HG02678 (cell line): ENCODE results near the gene EN2.

Source experiments
- ATAC-seq: cut with Tn5 transposase; IDR thresholded peaks from one replicate; pipeline ENCODE4 v1.9.1; 2021; ENCODE audit warnings: mild to moderate bottlenecking, moderate library complexity; ENCODE audit not compliant: unreplicated experiment

The EN2 gene

DNA sequence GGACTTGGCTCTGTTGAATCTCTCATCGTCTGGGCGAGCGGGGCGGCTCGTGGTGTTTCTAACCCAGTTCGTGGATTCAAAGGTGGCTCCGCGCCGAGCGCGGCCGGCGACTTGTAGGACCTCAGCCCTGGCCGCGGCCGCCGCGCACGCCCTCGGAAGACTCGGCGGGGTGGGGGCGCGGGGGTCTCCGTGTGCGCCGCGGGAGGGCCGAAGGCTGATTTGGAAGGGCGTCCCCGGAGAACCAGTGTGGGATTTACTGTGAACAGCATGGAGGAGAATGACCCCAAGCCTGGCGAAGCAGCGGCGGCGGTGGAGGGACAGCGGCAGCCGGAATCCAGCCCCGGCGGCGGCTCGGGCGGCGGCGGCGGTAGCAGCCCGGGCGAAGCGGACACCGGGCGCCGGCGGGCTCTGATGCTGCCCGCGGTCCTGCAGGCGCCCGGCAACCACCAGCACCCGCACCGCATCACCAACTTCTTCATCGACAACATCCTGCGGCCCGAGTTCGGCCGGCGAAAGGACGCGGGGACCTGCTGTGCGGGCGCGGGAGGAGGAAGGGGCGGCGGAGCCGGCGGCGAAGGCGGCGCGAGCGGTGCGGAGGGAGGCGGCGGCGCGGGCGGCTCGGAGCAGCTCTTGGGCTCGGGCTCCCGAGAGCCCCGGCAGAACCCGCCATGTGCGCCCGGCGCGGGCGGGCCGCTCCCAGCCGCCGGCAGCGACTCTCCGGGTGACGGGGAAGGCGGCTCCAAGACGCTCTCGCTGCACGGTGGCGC, at the start of gene EN2:
Gene EN2 (plus strand): TSS at position 19 of the 767 bp plus-strand sequence. CDS start 249 bp downstream, at position 268.
- no peak for ATAC-seq

DNA sequence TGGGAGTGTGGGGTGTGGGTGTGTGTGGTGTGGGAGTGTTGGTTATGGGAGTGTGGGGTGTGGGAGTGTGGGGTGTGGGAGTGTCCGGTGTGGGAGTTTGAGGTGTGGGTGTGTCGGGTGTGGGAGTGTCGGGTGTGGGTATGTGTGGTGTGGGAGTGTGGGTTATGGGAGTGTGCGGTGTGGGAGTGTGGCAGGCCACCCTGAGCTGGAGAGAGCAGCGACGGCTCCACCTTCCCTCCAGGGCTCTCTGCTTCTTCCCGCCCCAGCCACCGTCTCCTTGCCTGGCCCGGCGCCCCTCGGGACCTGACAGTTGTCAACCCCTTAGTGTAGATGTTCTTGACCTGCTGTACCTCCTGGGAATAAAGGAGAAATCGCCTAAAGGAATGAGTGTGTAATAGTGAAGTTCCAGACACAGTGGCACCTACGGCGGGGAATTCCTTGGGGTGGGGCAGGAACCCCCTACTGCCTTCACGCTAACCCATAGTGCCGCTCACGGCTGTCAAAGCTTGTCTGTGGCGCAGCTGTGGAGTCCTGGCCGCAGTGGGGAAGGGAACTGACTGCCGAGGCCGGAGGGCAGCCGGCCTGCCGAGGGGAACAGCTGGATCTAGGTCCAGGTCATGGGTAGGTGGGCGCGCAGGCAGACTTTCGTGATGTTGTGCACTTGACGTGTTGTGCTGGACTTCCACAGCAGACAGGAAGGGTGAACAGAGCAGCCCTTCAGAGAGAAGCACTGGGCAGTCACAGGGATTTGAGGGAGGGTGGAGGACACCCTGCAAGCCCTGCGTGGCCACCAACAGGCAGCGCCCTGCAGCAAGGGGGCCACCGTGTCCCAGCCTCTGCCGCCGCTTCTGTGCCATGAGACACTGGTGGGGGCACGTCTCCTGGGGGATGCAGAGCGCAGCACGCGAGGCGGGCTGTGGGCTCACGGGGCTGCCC, 49.0 kb upstream of the EN2 start:
- ATAC-seq = no peak

DNA sequence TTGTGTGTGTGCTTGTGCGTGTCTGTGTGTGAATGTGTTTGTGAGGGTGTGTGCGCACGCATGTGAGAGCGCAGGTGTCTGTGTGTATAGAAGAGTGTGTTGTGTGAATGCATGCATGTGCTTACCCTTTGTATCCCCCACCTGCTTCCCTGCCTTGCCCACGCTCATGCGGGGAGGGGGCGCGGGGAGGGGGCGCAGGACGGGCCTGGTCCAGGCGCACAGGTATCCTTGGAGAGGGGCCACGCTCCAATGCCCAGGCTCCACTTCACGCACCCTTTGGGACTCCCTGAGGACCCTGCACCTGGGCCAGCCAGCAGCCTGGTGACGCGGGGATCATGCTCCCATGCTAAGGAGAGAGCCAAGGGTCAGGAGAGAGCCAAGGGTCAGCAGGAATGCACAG, 47.9 kb upstream of the EN2 start:
- no peak for ATAC-seq

DNA sequence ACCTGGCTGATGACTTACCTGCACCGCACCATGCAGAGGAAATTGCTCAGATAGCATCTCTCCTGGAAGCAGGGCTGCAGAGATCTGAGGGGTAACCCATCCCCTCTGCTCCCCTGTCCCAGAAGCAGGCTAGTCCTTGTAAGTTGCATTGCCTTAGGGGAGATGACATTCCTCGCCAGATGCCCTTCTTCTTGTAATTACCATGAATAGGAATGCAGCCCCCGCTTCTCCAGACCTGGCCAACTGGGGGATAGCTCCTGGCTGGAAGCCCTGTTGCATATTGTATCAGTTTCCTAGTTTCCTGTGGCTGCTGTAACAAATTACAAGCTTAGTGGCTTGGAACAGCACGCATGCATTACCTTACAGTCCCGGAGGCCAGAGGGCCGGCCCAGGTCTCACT, 47.5 kb upstream of the EN2 start:
- no peak for ATAC-seq

DNA sequence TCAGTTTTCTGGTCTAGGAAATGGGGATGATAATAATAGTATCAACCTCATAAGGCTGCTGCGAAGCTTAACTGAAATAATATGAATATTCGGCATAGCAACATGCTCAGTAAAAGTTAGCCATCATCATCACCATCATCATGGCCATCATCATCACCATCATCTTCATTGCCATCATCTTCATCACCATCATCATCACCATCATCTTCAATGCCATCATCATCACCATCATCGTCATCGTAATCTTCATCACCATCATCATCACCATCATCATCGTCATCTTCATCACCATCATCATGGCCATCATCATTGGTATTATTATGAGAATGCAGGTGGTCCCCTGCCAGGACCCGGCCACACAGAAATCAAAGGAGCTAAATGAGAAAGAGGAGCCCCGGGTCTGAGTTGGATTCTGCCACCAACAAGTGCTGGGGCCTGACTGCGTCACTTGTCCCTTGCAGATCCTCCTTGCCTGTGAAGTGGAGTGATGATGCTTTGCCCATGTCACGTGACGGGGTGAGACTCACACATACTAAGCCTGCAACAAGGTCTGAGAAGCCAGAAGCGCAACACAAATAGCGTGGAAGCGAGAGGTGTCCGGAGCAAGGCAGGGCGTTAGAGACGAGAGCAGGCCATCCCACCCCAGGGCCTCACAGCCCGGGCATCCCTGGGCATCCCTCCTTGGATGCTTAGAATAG, 46.1 kb upstream of the EN2 start:
- no peak for ATAC-seq

DNA sequence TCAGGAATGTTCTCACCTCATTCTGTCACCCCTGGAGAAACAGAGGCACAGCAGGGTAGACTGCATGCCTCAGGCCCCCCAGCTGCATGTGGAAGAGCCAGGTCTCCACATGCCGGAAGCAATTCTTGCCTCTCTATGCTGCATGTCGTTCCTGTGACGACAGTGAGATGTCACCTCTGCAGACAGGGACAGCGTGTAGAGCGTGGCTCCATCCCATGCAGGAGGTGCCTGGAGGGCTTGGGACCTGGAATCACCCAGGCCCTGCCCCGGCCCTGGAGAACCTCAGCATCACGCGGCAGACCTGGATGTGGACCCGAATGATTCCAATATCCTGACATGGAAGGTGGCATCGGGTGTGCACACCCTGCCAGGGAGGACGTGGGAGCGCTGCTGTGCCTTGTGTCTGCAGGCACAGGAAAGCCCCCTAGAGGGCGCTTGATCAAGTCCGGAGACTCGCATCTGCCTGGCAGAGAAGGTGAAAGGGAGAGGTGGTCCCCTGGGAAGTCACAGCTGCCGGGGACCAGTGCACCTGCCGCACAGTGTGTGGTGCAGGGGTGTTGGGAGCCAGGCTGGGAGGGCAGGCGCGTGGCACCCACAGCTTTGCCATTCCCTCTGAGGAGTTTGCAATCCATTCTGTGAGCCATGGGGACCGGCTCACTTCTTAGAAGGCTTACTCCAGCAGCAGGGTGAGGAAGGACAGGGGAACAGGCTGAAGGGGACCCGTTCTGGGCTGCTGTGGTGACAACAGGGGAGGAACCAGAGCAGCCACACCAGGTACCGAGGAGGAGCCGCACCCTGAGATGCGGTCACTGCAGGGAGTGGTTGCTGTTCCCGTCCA, 45.3 kb upstream of the EN2 start:
- peak; percentile 88 for ATAC-seq

DNA sequence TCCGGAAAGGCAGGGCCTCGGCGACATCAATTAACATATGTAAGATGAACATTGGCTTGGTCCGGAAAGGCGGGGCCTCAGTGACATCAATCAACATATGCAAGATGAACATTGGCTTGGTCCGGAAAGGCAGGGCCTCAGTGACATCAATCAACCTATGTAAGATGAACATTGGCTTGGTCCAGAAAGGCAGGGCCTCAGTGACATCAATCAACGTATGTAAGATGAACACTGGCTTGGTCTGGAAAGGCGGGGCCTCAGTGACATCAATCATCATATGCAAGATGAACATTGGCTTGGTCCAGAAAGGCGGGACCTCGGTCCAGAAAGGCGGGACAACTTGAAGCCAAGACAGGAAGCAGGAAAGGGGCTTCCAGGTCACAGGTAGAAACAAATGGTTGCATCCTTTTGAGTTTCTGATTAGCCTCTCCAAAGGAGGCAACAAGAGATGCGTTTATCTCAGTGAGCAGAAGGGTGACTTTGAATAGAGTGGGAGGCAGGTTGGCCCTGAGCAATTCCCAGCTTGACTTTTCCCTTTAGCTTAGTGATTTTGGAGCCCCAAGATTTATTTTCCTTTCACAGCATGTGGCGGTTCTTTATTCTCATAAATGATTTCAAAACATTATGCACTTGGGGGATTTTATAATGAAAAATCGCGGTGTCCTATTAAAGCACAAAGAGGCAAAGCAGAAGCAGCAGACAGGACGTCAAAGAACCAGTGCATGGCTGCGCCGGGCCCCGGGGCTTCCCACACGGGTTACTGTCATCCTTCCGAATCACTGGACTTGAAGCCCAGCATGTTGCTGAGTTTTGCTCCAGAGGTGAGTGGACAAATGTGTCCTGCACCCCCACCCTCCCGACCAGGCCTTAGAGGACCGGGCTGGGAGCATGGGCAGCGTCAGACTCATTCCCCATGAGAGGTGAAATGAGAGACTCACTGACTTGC, 43.1 kb upstream of the EN2 start:
- ATAC-seq = no peak

DNA sequence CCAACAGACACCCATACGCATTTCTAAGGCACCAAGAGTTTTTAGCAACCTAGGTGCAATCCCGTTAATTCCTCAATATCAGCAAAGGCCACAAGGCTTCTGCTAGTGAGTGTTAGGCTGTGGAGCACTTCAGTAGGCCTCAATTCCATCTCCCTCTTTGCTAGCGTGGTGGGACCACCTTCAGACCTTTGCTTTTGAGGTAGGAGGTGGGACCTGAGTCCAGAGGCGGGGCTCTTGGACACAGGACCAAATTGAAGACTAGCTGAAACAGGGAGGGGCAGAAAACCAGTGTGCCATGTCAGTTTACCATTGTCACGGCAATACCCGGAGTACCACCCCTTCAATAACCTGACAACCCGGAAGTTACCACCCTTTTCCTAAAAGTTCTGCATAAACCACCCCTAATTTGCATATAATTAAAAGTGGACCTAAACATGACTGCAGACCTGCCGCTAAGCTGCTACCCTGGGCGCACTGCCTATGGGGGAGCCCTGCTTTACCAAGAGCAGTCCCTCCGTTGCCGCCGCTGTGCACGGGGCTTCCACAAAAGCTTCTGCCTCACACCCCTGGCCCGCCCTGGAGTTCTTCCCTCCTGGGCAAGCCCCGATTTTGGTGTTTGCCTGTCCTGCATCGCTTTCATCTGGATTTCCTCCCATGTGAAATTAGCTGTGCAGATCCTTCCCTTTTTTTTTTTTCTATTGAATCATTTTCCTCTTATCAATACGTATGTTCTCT, 41.1 kb upstream of the EN2 start:
- no peak for ATAC-seq

DNA sequence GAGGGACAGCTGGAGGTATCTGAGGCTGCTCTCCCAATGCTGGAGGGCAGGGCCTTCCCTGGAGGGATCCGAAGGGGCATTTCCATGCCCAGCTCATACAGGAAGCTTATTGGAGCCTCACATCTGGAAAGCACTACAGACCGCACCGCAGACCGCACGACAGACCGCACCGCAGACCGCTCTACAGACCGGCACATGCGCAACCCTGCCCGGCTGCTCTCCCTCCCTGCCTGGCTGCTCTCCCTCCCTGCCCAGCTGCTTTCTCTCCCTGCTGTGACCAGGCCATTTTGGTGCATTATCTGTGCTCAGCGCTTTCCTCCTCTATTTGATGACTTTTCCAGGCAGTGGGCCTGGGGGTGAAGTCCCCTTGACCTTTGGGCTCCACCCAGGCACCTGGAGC, 39.6 kb upstream of the EN2 start:
- ATAC-seq = no peak

DNA sequence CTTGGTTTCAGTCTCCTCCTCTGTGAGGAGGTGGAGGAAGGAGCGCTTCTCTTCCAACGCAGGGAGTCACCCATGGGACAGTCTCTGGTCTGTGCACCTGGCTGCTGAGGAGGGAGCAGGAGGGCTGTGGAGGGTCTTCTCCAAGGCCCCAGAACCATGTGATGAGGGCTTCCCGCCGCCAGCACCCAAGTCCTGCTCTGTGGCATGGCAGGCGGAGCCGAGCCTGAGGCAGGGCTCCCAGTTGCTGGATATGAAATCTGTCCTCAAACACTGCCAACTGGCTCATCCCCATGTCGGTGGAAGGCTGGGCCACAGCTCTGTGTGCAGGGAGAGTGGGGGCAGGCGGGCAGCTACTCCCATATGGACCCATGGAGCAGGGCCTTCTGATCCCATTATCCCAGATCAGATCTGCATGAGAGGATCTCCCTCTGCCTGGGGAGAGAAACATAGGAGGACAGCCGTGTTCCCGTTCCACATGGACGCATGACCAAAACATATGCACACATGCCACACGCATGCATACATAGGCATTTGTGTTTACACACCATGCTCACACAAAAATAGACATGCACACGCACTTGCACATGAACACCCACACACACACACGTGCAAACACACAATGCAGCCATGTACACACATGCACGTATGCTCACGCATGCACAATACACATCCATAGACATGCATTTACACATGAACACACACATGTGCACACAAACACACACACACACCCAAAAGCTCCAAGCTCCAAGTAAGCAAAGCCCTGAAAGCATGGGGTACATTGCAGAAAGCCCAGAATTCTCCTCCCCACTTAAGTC, 38.8 kb upstream of the EN2 start:
- ATAC-seq = no peak

DNA sequence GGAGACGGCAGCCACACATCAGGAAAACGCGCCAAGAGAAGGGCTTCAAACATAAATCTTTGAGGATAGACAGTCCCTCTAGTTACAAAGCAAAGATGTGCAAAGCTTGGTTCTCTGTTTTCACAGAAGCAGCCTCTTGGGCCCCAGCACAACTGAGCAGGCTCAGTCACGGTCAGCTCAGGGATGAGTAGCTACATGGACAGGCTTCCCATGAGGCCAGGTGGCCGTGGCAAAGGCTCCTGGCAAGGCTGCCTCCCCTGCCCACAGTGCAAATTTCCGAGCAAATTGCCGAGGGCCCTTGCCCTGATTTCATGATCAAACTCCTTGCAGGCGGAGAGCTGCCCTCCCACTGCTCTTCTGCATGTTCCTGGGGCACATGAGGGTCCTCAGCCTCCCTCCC, 37.8 kb upstream of the EN2 start:
- ATAC-seq = no peak

DNA sequence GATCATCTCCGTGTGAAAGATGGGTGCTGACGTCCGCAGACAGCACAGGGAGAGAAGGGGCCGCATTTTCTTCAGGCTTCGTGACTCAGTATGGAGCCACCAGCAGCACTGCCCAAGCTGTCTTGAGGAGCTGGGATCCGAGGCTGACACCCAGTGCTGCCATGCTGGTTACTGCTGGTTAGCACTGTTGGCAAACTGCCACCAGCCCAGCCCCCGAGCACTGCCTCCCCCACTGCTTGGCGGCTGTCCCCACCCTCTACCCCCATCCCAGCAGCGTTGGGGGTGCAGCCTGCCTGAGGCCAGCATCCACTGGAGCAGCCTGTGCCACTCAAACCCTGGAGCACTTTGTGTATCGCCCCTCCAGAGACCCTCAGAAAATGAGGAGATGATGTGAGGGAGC, 35.8 kb upstream of the EN2 start:
- no peak for ATAC-seq

DNA sequence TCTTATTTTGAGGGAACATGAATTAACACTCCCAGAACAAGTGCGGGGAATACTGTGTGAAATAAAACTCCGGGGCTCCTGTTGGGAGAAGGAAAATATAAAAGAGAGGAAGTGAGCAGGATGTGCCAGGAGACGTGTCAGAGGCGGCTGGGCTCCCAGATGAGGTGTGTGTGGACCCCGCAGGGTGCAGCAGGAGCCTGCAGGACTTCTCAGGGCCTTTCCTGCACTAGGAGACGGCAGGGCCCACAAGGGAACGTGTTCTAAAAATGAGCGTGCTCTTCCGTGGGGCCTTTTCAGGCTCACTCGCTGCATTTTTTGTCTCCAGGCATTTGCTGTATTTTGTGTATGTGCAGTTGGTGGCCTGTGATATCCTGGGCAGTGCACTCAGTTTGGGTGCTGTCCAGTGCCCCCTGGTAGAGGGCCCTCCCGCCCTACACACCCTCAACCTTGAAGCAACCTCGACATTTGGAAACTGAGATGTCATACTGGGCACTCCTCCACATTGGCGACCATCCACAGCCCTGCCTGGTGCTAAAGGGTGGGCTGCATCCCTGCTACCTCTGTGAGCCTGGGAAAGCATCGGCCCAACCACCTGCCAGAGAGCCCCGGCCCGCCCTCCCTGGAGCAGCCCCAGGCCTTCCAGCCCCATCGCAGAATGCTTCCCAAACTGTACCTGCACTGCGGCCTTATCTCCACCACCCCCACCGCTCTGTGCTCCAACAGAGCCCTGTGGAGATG, 35.2 kb upstream of the EN2 start:
- ATAC-seq = no peak

DNA sequence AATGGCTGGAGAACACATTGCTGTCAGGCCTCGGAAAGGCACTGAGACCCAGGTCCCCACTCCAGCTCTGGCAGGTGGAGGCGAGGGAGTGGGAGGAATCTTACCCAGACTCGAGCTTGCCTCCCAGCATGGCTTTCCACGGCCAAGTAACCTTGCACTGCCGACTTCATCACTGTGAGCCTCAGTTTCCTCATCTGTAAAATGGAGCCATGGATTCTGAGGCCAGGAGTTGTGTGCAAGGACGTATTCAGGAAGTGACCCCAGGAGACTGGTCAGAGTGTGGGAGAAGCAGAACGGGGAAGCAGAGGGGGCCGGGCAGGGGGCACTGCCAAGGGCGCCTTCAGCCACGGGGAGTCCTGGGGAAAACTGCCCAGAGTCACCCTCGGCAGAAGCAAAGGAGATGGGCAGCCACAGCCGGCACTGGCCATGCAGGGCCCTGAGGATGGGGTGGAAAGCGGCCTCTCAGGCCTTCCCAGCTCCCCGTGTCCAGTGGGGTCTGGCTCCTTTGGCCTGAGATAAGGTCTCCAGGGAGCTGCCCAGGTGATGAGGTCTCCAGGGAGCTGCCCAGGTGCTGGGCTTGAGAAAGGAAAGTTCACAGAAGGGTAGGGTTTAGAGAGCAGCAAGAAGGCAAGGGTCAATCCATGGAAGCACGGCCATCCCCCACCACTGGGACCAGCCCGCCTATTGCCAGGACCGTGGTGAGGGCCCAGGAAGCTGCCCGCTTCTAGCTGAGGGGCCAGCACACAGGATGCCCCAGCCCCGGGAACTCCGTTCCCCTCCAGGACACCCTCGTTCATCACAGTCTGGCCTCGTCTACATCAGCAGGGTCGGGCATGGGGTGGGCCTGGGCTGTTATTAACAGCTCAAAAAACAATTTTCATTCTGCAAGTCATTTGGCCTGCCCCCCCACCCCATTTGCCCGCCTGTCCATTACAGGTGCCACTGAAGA, 34.3 kb upstream of the EN2 start:
- no peak for ATAC-seq

DNA sequence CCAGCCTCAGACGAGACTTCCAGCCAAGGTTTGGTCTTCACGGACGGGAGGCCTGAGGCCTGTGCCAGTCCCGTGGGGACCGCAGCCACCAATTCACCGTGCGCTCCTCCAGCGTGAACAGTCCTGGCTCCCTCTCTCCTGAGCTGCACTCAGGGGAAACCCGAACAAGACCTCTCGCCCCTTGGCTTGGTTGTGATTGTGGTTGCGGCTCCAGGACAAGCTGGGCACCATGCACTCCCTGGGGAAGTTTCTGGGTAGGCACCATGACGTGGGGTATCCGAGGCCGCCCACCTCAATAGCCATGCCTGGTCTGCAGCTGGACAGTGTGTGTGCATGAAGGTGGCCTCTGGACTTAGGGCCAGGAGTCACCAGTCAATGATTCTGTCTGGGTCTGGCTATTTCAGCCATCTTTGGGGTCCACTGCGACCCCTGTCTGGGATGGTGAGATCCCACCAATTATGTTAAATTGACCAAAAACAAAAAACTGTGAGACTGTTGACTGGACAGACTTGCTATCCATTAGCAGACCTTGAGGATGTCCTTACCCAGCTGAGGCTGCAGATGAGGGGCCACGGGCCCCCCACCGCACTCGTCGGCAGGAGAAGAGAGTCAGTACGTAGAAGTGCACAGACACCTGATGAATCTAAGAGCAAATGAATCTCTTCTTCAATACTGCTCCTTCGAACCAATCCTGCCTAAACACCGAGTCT, 33.5 kb upstream of the EN2 start:
- ATAC-seq = no peak

DNA sequence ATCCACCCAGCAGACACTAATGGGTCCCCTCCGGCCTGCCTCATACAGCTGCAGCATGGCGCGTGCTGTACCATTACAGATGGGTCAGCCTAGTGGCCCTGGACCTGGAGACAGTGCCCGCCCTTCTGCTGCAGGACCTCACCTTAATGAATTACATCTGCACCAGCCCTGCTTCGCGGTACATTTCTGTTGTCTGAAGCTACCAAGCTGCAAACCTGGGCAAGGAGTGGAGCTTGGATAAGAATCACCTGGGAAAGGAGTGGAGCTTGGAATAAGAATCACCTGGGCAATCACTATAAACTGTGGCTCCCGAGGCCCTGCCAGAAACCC, 33.0 kb upstream of the EN2 start:
- ATAC-seq = no peak
